Effector memory CD4-positive, alpha-beta T cell (primary cell): ENCODE data around the gene GTPBP6.
"Not testable (repeated sequence)": the region's sequence is repeated elsewhere in the genome, so short reads cannot be mapped to it uniquely, and the experiment has no call there.

Experiments
- DNase-seq, 3 donors: peaks; one replicate each; pipeline ENCODE4 v3.0.0-alpha.2; 2020
- H3K27ac ChIP-seq: 2 replicates; pipeline ENCODE4 v1.7.0; 2013; ENCODE audit warnings: mild to moderate bottlenecking, low read length, moderate library complexity; ENCODE audit not compliant: insufficient read depth, poor library complexity, severe bottlenecking
- H3K27me3 ChIP-seq: replicated peaks from 2 replicates; pipeline ENCODE4 v1.7.0; 2013; ENCODE audit warnings: mild to moderate bottlenecking, low read length; ENCODE audit not compliant: insufficient read depth, control insufficient read depth, poor library complexity, severe bottlenecking
- H3K36me3 ChIP-seq: 2 replicates; pipeline ENCODE4 v1.7.0; 2013; ENCODE audit warnings: mild to moderate bottlenecking, low read length, moderate library complexity; ENCODE audit not compliant: control insufficient read depth, insufficient read depth
- H3K4me1 ChIP-seq: 2 replicates; pipeline ENCODE4 v1.7.0; 2013; ENCODE audit warnings: low read length, mild to moderate bottlenecking; ENCODE audit not compliant: control insufficient read depth, insufficient read depth, poor library complexity, severe bottlenecking
- H3K4me3 ChIP-seq: 2 replicates; pipeline ENCODE4 v1.7.0; 2013; ENCODE audit warnings: low read length, low read depth, mild to moderate bottlenecking; ENCODE audit not compliant: insufficient read depth, poor library complexity, severe bottlenecking
- H3K9me3 ChIP-seq: 2 replicates; pipeline ENCODE4 v1.7.0; 2013; ENCODE audit warnings: mild to moderate bottlenecking, low read length, moderate library complexity; ENCODE audit not compliant: control insufficient read depth

The GTPBP6 gene

DNA sequence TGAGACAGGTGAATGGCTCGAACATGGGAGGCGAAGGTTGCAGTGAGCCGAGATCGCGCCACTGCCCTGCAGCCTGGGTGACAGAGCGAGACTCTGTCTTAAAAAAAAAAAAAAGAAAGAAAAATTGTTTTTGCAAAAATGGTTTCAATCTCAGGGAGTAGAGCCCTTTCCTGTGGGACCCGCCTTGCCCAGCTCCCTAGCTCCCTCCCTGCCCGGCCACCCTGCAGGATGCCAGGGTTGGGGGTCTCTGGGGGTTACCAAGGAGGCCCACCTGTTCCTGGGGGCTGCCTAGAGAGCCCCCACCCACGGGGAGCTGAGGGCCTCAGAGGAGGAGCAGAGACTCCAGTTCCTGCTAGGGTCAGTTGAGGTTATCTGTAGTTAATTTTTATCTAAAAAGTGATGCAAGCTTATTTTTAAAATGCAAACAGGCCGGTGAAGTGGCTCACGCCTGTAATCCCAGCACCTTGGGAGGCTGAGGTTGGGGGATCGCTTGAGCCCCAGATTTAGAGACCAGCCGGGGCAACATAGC is 56.2 kb downstream of the GTPBP6 start:
- H3K4me1 ChIP-seq, result no peaks in the 10 kb centered on the region
- no peaks in the 10 kb centered on the region for H3K27me3 ChIP-seq
- no peaks in the 10 kb centered on the region for H3K9me3 ChIP-seq
- no peaks in the 10 kb centered on the region for H3K36me3 ChIP-seq
- DNase-seq, result no peak
- no peak overlapping the region for H3K27ac ChIP-seq
- no peak overlapping the region for H3K4me3 ChIP-seq

GRCh38 chrX:261919-262352 is 56.7 kb downstream of the GTPBP6 start:
- DNase-seq, result no peak
- no peaks in the 10 kb centered on the region for H3K4me1 ChIP-seq
- no peak overlapping the region for H3K4me3 ChIP-seq
- H3K27ac ChIP-seq, result no peak overlapping the region
- H3K36me3 ChIP-seq, result no peaks in the 10 kb centered on the region
- no peaks in the 10 kb centered on the region for H3K27me3 ChIP-seq
- H3K9me3 ChIP-seq, result no peaks in the 10 kb centered on the region

GRCh38 chrX:261167-261918 is 57.3 kb downstream of the GTPBP6 start:
- Histone ChIP-seq H3K27me3 (no peaks in the 10 kb centered on the region), H3K27ac (no peak overlapping the region), H3K9me3 (no peaks in the 10 kb centered on the region), H3K36me3 (no peaks in the 10 kb centered on the region), H3K4me3 (no peak overlapping the region), H3K4me1 (no peaks in the 10 kb centered on the region)
- DNase-seq, result no peak

DNA sequence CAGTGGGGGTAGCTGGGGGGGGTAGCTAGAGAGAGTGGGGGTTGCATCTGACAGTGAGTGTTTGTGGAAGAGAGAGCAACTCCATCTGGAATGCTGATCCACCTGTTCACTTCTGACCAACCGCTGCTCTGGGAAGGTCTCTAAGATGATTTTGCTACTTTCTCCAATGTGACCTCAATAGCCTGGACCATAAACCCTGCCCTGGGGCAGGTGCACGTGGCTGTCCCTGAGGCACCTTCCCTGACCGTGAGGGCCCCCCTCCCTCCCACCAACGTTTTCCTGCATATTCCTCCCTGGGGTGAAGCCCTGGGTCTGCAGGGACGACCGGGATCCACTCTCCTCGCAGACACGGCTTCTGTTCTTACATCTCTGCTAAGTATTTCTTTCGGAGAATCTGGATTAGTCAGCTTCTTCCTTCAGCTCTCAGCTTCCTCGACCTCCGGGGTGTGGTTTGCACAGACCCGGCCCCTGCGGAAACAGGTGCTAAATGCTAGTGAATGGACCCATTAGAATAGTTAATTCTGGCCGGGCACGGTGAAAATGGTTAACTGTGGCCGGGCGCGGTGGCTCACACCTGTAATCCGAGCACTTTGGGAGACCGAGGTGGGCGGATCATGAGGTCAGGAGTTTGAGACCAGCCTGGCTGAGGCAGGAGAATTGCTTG is 58.8 kb downstream of the GTPBP6 start:
- Histone ChIP-seq H3K36me3 (no peaks in the 10 kb centered on the region), H3K9me3 (no peaks in the 10 kb centered on the region), H3K27ac (no peak overlapping the region), H3K4me3 (no peak overlapping the region), H3K4me1 (no peaks in the 10 kb centered on the region), H3K27me3 (no peaks in the 10 kb centered on the region)
- DNase-seq, result no peak

GRCh38 chrX:258291-259040 is 60.1 kb downstream of the GTPBP6 start:
- H3K36me3 ChIP-seq, result no peaks in the 10 kb centered on the region
- H3K4me1 ChIP-seq, result no peaks in the 10 kb centered on the region
- no peak for DNase-seq
- no peak overlapping the region for H3K27ac ChIP-seq
- no peaks in the 10 kb centered on the region for H3K27me3 ChIP-seq
- no peak overlapping the region for H3K4me3 ChIP-seq
- H3K9me3 ChIP-seq, result no peaks in the 10 kb centered on the region

GRCh38 chrX:257681-258289 is 60.8 kb downstream of the GTPBP6 start:
- Histone ChIP-seq H3K27me3 (no peaks in the 10 kb centered on the region), H3K9me3 (no peaks in the 10 kb centered on the region), H3K4me1 (no peaks in the 10 kb centered on the region), H3K27ac (no peak overlapping the region), H3K4me3 (no peak overlapping the region), H3K36me3 (no peaks in the 10 kb centered on the region)
- DNase-seq, result no peak

GRCh38 chrX:257054-257453 is 61.5 kb downstream of the GTPBP6 start:
- not testable (repeated sequence) for H3K27ac ChIP-seq, H3K4me3 ChIP-seq, H3K4me1 ChIP-seq, H3K27me3 ChIP-seq, H3K36me3 ChIP-seq, DNase-seq, H3K9me3 ChIP-seq

DNA sequence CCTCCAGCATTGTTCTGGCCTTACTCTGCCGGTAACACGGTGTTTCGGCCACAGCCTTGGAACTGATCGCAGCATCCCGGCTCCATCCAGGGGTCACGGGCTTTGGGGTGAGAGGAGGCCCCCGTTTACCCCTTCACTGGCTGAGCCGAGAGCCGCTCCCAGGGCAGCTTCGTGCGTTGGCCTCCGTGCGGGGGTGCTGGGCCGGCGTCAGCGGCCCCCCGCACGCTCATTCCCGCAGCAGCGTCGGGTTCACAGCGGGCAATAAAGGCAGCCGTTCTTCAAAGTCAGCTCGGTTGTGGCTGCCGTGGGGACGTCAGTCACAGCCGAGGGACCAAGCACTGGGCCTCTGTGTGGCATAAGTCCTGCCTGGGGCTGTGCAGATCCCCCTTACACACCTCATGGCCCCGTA is 62.7 kb downstream of the GTPBP6 start:
- Histone ChIP-seq H3K36me3 (no peaks in the 10 kb centered on the region), H3K4me1 (no peaks in the 10 kb centered on the region), H3K27ac (no peak overlapping the region), H3K9me3 (no peaks in the 10 kb centered on the region), H3K4me3 (no peak overlapping the region), H3K27me3 (no peaks in the 10 kb centered on the region)
- DNase-seq, result no peak
